Inflammatory macrophage treated with lipopolysaccharide for 1 hour (primary cell): ENCODE results near the gene TPM1.
"Not testable (repeated sequence)": the region's sequence is repeated elsewhere in the genome, so short reads cannot be mapped to it uniquely, and the experiment has no call there.

Experiments
- DNase-seq, 2 donors: peaks; one replicate each; pipeline ENCODE4 v3.0.0-alpha.2; 2020 to 2022

Gene TPM1

GRCh38 chr15:63041974-63042876 lies at the start of gene TPM1:
Gene TPM1 (plus strand): TSS chr15:63042747. CDS start chr15:63042830, 83 bp downstream.
- DNase-seq, result no peak

- no peak for DNase-seq
Observed at GRCh38 chr15:62993066-62993465, 49.5 kb upstream of the TPM1 start.

- not testable (repeated sequence) for DNase-seq
Observed at GRCh38 chr15:62993632-62994031, 48.9 kb upstream of the TPM1 start.

GRCh38 chr15:62994439-62994838 lies 48.1 kb upstream of the TPM1 start:
- no peak for DNase-seq

- DNase-seq, result no peak
Observed at GRCh38 chr15:62994975-62995681, 47.4 kb upstream of the TPM1 start.

GRCh38 chr15:62997441-62997840 lies 45.1 kb upstream of the TPM1 start:
- DNase-seq, result no peak

GRCh38 chr15:62998262-62998890 lies 44.2 kb upstream of the TPM1 start:
- no peak for DNase-seq

GRCh38 chr15:62999178-62999577 lies 43.4 kb upstream of the TPM1 start:
- DNase-seq, result no peak

- DNase-seq, result no peak
Observed at GRCh38 chr15:62999923-63000561, 42.5 kb upstream of the TPM1 start.

GRCh38 chr15:63000706-63001105 lies 41.8 kb upstream of the TPM1 start:
- DNase-seq, result no peak

- DNase-seq, result no peak
Observed at GRCh38 chr15:63004211-63004610, 38.3 kb upstream of the TPM1 start.

GRCh38 chr15:63006032-63006878 lies 36.3 kb upstream of the TPM1 start:
- no peak for DNase-seq

GRCh38 chr15:63008333-63009049 lies 34.1 kb upstream of the TPM1 start:
- DNase-seq, result no peak

- DNase-seq, result no peak
Observed at GRCh38 chr15:63010386-63010785, 32.2 kb upstream of the TPM1 start.

- no peak for DNase-seq
Observed at GRCh38 chr15:63010920-63011693, 31.4 kb upstream of the TPM1 start.

GRCh38 chr15:63012444-63012843 lies 30.1 kb upstream of the TPM1 start:
- no peak for DNase-seq

GRCh38 chr15:63013052-63013808 lies 29.3 kb upstream of the TPM1 start:
- DNase-seq, result no peak

- no peak for DNase-seq
Observed at GRCh38 chr15:63014578-63014977, 28.0 kb upstream of the TPM1 start.

- peak; percentile 12 to 50 for DNase-seq
Observed at GRCh38 chr15:63015618-63016017, 26.9 kb upstream of the TPM1 start.

GRCh38 chr15:63016234-63016633 lies 26.3 kb upstream of the TPM1 start:
- DNase-seq, result no peak
